Astrocyte of the hippocampus (primary cell): ENCODE data around the gene FNDC10.

Source experiments
- DNase-seq: peaks from one replicate; pipeline ENCODE4 v3.0.0; 2011; ENCODE audit warnings: low read depth, low spot score

The FNDC10 gene

DNA sequence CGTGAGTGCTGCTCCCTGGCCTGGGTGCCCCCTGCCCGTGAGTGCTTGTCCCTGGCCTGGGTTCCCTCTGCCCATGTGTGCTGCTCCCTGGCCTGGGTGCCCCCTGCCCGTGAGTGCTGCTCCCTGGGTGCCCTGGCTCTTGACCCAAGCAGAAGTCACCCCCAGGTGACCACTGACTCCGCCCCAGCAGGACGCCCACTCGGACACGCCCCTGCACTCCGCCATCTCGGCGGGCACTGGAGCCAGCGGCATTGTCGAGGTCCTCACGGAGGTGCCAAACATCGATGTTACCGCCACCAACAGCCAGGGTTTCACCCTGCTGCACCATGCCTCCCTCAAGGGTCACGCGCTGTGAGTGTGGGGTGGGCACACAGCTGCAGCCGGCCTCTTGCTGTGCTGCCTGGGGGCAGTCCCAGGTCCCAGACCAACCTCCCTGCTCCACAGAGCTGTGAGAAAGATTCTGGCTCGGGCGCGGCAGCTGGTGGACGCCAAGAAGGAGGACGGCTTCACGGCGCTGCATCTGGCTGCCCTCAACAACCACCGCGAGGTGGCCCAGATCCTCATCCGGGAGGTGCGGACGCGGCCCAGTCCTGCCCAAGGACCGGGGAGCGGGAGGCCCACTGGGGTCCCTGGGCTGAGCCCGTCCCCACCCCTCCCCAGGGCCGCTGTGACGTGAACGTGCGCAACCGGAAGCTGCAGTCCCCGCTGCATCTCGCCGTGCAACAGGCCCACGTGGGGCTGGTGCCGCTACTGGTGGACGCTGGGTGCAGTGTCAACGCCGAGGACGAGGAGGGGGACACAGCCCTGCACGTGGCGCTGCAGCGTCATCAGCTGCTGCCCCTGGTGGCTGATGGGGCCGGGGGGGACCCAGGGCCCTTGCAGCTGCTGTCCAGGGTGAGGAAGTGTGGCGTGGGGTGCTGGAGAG, 28.2 kb upstream of the FNDC10 start:
- DNase-seq = no peak

DNA sequence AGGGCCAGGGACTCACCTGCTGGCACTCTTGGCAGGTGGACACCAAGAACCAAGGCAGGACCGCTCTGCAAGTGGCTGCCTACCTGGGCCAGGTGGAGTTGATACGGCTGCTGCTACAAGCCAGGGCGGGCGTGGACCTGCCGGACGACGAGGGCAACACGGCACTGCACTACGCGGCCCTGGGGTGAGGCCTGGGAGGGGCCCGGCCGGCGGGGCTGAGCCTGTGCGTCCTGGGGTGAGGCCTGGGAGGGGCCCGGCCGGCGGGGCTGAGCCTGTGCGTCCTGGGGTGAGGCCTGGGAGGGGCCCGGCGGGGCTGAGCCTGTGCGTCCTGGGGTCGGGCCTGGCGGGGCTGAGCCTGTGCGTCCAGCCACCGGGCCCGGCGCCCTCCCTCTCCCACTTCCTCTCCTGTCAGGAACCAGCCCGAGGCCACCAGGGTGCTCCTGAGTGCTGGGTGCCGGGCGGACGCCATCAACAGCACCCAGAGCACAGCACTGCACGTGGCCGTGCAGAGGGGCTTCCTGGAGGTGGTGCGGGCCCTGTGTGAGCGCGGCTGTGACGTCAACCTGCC, 27.4 kb upstream of the FNDC10 start:
- no peak for DNase-seq

DNA sequence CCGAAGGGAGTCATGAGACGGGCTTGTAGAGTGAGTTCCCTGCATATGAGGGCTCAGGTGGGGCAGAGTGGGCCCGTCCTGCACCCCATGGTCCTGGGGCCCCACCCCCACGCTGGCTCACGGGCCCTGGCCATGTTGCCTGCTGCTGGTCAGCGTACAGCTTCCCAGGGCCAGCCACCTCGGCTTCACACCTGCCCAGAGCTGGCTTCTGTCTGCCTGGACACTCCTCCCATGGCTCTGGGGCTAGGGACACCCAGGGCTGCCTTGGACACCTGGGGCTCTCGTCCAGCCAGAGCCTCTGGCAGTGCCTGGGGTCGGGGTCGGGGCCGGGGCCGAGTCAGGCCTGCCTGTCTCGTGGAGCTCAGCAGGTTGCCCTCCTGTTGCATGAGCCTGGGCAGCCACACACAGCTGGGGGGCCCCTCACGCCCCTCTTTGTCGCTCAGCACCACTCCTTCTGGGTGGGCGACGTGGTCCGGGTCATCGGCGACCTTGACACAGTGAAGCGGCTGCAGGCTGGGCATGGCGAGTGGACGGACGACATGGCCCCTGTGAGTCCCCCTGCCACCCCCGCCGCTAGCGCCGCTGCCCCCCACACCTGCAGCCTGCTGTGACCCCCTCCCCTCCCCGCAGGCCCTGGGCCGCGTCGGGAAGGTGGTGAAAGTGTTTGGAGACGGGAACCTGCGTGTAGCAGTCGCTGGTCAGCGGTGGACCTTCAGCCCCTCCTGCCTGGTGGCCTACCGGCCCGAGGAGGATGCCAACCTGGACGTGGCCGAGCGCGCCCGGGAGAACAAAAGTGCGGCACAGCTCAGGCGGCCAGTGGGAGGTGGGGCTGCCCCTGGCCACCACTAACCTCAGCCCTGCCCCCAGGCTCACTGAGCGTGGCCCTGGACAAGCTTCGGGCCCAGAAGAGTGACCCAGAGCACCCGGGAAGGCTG, 26.5 kb upstream of the FNDC10 start:
- no peak for DNase-seq

DNA sequence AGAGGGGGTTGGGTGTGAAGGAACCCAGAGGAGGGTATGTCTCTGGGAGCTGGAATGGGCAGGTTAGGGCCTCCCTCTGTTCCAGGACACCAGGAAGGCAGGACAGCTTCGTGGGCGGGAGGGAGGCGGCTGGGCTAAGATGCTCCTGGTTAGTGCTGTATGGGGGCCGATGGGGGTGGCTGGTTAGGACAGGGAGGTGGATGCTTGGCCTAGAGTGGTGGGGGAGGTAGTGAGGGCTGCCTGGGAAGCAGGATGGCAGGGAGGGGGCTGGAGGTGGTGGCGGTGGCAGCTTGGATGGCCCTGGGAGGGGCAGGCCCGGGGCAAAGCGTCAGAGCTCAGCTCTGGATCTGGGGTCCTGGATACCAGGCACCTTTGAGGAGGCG, 25.9 kb upstream of the FNDC10 start:
- no peak for DNase-seq

DNA sequence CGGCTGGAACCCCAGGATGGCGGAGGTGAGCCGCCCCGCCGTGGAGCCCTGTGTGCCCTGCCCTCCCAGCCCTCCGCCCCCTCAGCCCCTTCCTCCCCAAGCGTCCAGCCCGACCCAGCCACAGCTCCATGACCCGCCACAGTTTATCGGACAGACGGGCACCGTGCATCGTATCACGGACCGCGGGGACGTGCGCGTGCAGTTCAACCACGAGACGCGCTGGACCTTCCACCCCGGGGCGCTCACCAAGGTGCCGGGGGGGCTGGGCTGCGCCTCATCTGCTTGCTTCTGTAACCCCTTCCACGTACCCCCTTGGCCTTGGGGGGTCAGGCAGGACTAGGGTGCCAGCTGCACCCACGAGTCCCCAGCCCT, 25.5 kb upstream of the FNDC10 start:
- no peak for DNase-seq

DNA sequence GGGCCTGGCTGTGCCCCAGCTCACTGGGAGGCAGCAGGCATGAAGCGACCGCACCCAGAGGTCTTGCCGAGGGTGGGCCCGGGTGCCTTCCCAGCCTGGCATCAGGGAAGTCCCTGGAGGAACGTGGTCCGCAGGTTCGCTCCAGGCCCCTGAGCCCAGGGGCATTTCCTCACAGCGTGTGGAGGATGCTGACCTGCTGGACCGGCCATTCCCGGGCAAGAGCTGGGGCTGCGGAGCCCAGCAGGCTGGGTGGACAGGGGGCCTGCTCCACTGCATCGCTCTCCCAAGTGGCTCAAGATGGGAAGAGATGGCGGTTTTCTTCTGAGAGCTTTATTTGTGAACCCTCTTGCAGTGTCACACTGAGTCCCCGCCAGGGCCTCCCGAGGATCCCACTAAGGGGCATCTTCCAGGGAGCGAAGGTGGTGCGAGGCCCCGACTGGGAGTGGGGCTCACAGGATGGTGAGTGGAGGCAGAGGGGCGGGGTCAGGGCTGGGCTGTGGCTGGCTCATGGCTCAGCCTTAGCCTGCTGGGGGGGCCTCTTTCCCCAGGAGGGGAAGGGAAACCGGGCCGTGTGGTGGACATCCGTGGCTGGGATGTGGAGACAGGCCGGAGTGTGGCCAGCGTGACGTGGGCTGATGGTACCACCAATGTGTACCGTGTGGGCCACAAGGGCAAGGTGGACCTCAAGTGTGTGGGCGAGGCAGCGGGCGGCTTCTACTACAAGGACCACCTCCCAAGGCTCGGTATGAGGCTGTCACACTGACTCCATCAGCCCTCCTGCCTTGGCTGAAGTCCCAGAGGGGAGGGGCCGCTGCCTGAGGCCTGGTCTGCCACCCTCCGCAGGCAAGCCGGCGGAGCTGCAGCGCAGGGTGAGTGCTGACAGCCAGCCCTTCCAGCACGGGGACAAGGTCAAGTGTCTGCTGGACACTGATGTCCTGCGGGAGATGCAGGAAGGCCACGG, 24.8 kb upstream of the FNDC10 start:
- DNase-seq = peak; percentile 41

DNA sequence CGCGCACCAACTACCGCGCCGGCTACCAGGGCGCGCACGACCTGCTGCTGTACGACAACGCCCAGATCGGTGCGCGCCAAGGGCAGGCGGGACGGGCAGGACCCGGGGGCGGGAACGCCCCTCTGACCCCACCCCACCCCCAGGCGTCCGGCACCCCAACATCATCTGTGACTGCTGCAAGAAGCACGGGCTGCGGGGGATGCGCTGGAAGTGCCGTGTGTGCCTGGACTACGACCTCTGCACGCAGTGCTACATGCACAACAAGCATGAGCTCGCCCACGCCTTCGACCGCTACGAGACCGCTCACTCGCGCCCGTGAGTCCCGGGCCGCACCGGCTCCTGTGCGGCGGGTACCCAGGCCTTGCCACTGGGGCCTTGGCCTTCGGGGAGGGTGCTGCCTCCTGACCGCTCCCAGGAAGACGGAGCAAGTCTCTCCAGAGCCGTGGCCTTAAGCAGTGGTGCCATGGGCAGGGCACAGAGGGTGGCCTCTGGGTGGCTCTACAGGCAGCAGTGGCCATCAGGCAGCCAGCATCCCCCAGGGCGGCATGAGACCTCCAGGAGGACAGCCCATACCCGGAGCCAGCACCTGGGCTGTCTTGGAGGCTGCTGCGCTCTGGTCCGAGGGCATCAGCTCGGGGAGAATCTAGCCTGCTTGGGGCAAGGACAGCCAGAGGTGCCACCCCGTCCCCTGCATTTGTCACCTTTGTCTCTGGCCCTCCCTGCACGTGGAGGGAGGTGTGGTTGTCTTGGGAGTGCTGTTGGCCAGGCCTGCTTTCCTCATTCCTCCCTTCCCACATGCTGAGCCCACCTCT, 23.9 kb upstream of the FNDC10 start:
- no peak for DNase-seq

DNA sequence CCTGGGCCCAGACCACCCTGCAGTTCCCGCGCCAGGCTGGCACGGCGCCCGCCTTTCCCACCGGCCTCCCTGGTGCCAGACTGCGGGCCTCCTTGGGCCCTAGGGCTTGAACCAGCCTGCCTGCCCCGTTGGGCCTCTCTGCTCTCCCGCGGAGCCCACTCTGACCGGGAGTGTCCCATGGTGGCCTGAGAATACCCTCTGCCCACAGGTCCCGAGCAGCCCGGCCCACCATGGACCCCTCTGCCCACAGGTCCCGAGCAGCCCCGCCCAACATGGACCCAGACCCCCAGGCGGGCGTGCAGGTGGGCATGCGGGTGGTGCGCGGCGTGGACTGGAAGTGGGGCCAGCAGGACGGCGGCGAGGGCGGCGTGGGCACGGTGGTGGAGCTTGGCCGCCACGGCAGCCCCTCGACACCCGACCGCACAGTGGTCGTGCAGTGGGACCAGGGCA, 23.3 kb upstream of the FNDC10 start:
- DNase-seq = no peak

DNA sequence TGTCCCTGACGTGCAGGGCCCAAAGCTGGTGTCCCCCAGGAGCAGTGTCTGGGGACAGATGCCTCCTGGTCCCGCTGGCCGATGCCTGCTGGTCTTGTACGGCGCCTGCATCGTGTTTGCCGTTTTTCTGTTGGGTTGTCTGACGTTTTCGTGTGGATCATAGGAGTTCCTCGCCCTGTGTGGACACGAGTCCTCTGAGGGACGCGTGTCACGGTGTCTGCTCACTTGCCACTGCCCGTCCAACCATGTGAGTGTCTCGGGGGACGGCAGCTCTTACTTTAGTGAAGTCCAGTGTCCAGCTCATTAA, 22.8 kb upstream of the FNDC10 start:
- no peak for DNase-seq

DNA sequence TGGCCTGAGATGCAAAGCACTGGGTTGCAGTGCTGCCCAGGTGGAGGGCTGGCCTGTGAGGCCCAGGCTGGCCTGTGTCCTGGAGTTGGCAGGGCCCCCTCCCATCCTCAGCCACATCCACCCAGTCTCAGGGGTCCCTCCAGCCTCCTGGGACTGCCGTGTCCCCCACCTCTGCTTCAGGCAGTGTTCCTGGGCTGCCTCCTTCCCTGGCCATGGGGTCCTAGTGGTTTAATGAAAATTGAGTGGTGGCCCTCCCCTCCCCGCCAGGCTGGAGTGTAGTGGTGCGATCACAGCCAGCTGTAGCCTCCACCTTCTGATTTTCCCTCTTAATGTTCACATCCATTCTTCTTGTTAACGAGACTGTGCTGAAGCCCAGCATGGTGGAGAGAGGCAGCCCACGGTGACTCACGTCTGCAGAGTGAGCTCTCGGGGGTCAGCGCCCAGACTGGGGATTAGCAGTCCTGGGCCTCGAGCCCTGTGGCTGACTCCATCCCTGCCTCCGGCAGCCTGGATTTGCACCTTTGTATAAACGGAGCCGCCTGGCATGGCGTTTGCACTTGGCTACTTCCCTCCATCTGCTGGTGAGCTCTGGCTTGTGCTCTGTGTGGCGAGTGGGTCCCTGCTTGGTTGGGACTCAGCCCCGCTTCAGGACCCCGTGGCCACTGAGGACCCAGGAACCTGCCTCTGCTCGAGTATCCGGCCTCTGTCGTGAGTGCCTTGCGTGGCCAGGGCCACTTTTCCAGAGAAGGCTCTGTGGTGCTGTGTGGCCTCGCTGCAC, 22.3 kb upstream of the FNDC10 start:
- peak; percentile 87 for DNase-seq

DNA sequence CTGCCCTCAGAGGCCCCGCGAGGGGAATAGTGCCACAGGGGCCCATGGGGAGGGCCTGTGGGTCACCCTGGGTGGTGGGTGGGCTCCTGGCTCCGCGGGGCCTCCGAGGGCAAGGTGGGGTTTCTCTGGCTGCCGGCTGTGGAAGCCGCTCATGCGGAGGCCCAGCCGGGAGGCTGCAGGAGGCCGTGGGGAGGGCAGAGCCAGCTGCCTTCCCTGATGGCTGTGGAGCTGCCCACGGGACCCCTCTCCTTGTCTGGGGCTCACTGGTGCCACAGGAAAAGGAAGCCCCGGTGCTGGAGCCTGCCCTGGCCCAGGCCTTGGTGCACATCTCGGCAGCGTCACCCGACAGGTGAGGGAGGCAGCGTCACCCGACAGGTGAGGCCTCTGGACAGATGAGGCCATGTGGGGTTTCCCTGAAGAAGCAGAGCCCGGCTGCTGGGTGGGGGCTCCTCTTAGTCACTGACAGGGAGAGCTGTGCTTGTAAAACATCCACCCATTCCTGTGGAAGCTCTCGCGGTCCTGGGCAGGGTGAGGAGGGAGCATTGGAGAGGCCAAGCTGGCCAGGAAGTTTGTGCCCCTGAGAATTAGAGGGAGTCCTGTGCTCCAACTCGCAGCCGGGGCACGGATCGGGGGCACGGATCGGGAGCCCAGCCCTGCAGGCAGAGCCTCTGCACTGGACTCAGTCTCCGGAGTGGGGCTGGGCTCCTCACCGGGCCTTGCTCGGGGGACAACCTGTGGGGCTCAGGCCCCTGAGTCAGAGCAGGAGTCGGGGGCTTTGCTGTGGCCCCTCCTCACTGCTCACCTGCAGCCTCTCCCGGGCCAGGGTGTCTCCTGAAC, 21.5 kb upstream of the FNDC10 start:
- no peak for DNase-seq

DNA sequence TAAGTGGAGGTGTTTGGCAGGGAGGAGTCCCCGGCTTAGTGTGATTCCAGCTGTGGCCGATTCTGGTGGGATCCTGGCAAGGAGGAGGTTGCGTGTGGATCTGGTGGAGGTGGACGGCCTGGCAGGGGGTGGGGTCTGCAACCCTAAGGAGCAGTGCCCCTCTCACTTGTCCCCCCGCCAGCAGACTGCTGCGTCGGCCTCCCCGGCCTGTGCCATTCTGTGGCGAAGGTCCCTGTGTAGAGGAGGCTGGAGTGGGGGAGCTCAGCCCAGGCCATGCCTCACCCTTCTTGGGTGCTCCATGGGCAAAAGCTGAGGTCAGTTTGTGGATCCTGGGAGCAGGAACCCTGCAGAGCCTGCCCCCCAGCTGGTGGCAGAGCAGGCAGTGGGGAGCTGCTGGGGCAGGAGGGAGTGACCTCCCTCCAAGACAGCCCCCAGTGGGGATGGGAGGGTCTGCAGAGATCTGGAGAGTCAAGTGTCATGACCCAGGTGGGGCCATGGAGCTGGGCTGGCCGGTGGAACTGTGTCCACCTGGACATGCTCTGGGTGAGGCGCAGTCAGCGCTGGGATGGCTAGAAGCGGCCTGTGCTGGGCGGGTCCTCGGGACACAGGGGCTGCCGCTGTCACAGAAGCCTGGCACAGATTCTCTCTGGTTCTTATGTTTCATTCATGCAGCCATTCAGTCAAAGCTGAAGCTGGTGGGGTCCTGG, 20.7 kb upstream of the FNDC10 start:
- DNase-seq = no peak

DNA sequence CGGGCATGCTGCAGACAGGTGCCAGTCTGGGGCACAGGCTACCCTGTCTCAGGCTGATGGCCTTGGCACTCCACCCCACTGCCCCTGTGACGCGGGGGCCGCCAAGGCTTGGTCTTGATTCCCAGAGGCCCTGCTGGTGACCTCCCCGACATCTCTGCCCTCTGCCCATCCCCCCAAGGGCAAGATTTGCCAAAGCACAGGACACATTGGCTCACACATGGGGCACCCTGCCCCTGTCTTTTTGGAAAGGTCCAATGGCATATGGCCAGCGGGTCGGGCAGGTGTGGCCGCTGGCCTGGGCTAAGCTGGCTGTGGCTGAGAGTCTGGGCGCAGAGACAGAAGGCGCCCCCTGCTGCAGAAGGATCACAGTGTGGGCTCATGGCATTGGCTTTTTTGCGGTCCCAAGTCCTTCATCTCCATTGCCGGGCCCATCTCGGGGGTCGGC, 20.0 kb upstream of the FNDC10 start:
- no peak for DNase-seq

DNA sequence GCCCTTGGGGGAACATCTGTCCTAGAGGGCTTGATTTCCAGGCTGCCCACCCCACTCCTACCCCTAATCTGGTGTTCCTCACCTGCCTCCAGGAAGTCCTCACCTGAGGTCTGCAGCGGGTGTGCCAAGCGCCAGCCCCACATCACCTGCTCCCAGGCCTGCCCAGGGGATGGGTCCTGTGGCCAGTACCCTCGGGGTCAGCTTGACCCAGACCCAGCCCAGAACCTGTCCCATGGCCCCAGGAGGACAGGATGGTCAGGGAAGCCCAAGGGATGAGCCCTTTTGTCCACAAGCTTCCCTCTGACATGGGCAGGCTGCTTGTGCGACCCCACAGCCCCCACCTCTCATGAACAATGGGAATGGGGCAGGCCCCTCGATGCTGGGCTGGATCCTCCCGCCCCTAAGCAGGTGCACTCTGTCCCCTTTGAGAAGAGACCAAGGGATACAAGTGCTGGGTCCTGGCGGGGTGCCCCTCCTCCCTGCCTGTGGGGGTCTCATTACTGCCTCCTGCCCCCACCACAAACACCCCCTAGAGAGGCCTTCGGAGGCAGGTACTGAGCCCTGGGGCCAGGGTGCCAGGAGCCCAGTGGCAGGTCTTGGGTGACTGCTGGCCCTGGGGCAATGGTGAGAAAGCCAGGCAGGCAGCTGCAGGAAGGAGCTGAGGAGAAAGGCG, 18.6 kb upstream of the FNDC10 start:
- DNase-seq = no peak

DNA sequence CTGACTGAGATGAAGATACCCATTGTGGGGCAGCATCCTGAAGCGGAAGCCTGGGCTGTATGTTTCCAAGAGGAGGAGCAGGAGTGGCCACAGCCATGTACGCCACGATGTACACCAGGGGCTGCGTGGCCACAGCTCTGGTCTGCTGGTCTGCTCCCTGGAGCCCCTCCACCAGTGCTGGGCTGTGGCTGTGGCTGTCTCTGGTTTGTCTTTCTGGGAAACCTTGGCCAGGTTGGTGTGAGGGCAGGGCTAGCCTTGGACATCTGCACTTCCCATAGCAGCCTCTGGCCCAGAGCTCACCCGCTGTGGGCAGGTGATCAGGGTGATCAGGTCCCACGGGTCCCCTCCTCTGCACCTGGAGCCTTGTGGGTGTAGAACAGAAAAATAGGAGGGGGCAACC, 18.0 kb upstream of the FNDC10 start:
- DNase-seq = no peak

DNA sequence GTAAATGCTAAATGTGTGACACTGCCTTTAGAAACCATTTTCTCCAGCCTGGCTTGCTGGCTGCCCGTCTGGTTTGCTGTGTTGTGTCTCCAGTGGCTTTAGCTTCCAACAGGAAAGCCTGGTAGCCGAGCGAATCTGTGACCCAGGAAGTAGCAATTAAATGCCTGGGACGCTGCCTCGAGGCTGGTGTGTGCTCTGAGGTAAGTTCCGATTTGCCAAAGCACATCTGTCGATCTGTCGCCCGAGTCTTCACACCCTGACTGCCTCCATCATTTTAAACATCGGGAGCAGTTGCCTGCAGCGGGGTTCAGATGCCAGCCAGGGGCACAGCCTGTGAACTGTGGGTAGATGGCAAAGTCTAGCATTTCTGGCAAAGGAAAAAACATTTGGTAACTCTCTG, 17.6 kb upstream of the FNDC10 start:
- no peak for DNase-seq

DNA sequence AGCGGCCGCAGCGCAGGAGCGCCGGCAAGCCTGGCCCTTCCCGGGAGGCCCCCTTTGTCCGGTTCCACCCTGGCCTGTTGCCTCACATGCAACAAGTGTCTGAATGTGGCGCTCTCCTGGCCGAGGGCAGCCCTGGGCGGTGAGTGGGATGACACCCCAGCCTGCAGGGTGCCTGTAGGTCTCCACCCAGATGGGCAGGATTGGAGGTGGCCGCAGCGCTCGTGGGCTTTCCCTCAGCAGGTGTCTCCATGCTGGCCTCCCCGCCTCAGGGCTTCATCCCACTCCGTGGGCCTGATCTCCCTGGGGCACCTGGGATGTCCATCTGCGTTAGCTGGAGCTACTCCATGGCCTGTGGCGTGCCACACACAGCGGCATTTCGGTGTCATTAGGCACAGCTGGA, 16.9 kb upstream of the FNDC10 start:
- no peak for DNase-seq
